Heart right ventricle (tissue), 16 donors: ENCODE measurements around the gene KHDRBS2. TPM values are rescaled to one million over a fixed set of nuclear protein-coding genes. Genes with fewer than 3 reads are reported as not detected.

Experiments used
- ATAC-seq, 8 donors: fragments of 200-7000 bp; cut with Tn5 transposase; one replicate each; pipeline ENCODE4 v1.9.1; 2020; ENCODE audit warnings: mild to moderate bottlenecking in 8 of 8, moderate library complexity in 8 of 8, moderate number of reproducible peaks in 1 of 8
- DNase-seq, 2 donors: peaks; one replicate each; pipeline ENCODE4 v3.0.0-alpha.2; 2020
- H3K27ac ChIP-seq, 10 donors: fragments of 200-600 bp; sonication (generic) in 2 of 10; one replicate each; pipeline versions ENCODE4 v1.5.0 to v1.8.0; 2020 to 2022; ENCODE audit warnings: mild to moderate bottlenecking in 3 of 10
- H3K27me3 ChIP-seq, 7 donors: fragments of 200-600 bp; one replicate each; pipeline ENCODE4 v1.8.0; 2021 to 2022; ENCODE audit warnings: mild to moderate bottlenecking in 2 of 7
- H3K36me3 ChIP-seq, 9 donors: fragments of 200-600 bp; sonication (generic) in 1 of 9; one replicate each; pipeline versions ENCODE4 v1.5.0 to v1.8.0; 2020 to 2022; ENCODE audit warnings: mild to moderate bottlenecking in 2 of 9
- H3K4me1 ChIP-seq, 9 donors: fragments of 200-600 bp; sonication (generic) in 1 of 9; one replicate each; pipeline versions ENCODE4 v1.5.0 to v1.8.0; 2020 to 2022; ENCODE audit warnings: mild to moderate bottlenecking in 4 of 9
- H3K4me3 ChIP-seq, 10 donors: fragments of 200-600 bp; sonication (generic) in 2 of 10; one replicate each; pipeline versions ENCODE4 v1.5.0 to v1.8.0; 2020 to 2022; ENCODE audit warnings: mild to moderate bottlenecking in 7 of 10, moderate library complexity in 2 of 10
- H3K9me3 ChIP-seq, 11 donors: fragments of 200-600 bp in 10 of 11; sonication (generic) in 2 of 11; one replicate each; pipeline versions ENCODE4 v1.5.0 to v1.8.0; 2013 to 2022; ENCODE audit warnings: mild to moderate bottlenecking in 2 of 11, control low read depth in 1 of 11, moderate library complexity in 1 of 11
- WGBS, 2 donors: extraction: QIAGEN DNeasy Blood & Tissue Kit; methylation state at CpG; one replicate each; pipeline ENCODE4 v1.1.7; 2013; ENCODE audit warnings: inconsistent platforms in 1 of 2; 5-methylcytosine and 5-hydroxymethylcytosine counted together
- intact Hi-C, 10 donors: fragments of 100-400 bp; cut with DNase I; formaldehyde crosslinking; loops; one replicate each; pipeline versions ENCODE4 v1.11.1 to v1.14.2; 2022
- polyA plus RNA-seq, 2 donors: library from polyadenylated mRNA; stranded (reverse); fragments of 200-250 nt; gene quantifications; one replicate each; pipeline ENCODE4 v1.2.3, GENCODE V29; 2013
- total RNA-seq, 10 donors: library from RNA; stranded (reverse); fragmentation: NEBNext Ultra II Directional in 3 of 10; extraction: Animal tissue kit (Norgen Biotek cat#: 25700) in 3 of 10; gene quantifications; one replicate each; pipeline versions ENCODE4 v1.2.1 to v1.2.4, GENCODE V29; 2021 to 2023
- TF ChIP-seq, protein P1 (sequence below), 9 donors: fragments of 200-600 bp; sonication (generic) in 2 of 9; IDR thresholded peaks; one replicate each; pipeline versions ENCODE4 v1.5.0 to v1.8.0; 2021 to 2022; ENCODE audit warnings: antibody characterized with exemption in 9 of 9, mild to moderate bottlenecking in 5 of 9, moderate library complexity in 1 of 9
- donor health status: Arrhythmogenic right ventricular cardiomyopathy.
- donor health status: ischemic (EF 13 %, LVEDD 7.1; RV severe dilation, severe dysfunction).
- donor health status: healthy with polysubstance abuse.
- donor health status: DM: no; HTN: yes; CAD: no.
- donor health status: DM: no; HTN: no; CAD: no.
- donor health status: ischemic (EF 25% LVEDD 6.9; RV normal size, moderate dysfunction).
- donor health status: ischemic (EF 25% LVEDD 5.7; RV mildly dilated, moderate dysfunction).
- donor health status: healthy.
- donor health status: DM: yes; HTN: yes; CAD: no.
- donor health status: Ischemic cardiomyopathy.
- donor health status: ischemic (EF 35%, LVEDD 5.7; RV mildly dilated, moderate dysfunction).
- donor health status: nonischemic (EF 11% LVEDD 7.7; RV severe dilation, severe dysfunction).
- donor health status: DM: yes; HTN: yes; CAD: no.
- donor health status: PGD.
- donor health status: ischemic (EF 29% LVEDD 5.4; RV normal size, mild dysfunction).
- donor health status: nonischemic (EF 23%, LVEDD 6.1; RV moderate dilation, normal function).

KHDRBS2 gene
- total and polyA plus RNA-seq, 12 donors: 0.09 to 0.15 (median 0.14) TPM; not detected in 9

DNA sequence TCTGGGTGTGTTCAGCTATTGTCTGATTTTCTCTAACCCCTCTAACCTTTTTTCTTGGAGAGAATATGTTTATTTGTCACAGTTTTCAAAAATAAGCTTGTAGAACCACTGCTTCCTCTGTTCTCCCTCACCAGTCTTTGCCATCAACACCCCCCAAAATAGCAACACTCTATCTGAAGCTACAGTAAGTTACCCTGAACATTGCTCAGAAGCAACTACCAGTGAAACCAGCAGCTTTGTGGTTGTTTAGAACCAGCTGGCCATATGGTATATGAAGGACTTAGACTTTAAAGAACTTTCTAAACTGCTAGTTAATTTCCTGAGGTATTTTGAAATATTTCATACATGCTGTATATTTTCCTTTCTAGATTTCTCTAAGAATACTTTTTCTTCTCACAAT, 242.9 kb downstream of the KHDRBS2 start:
- DNase-seq (no peak), ATAC-seq (no peak)
- Histone ChIP-seq H3K27me3 (no peaks in the 10 kb centered on the region), H3K27ac (no peak overlapping the region), H3K36me3 (no peaks in the 10 kb centered on the region), H3K9me3 (peaks cover 0 to 3% (median 0%) of the 10 kb centered on the region in 11 donors), H3K4me3 (no peak overlapping the region), H3K4me1 (no peaks in the 10 kb centered on the region)
- intact Hi-C loops: no loop called here
- TF ChIP-seq, protein P1, sequence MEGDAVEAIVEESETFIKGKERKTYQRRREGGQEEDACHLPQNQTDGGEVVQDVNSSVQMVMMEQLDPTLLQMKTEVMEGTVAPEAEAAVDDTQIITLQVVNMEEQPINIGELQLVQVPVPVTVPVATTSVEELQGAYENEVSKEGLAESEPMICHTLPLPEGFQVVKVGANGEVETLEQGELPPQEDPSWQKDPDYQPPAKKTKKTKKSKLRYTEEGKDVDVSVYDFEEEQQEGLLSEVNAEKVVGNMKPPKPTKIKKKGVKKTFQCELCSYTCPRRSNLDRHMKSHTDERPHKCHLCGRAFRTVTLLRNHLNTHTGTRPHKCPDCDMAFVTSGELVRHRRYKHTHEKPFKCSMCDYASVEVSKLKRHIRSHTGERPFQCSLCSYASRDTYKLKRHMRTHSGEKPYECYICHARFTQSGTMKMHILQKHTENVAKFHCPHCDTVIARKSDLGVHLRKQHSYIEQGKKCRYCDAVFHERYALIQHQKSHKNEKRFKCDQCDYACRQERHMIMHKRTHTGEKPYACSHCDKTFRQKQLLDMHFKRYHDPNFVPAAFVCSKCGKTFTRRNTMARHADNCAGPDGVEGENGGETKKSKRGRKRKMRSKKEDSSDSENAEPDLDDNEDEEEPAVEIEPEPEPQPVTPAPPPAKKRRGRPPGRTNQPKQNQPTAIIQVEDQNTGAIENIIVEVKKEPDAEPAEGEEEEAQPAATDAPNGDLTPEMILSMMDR (IDR thresholded peaks at IDR 0.05): no peak

DNA sequence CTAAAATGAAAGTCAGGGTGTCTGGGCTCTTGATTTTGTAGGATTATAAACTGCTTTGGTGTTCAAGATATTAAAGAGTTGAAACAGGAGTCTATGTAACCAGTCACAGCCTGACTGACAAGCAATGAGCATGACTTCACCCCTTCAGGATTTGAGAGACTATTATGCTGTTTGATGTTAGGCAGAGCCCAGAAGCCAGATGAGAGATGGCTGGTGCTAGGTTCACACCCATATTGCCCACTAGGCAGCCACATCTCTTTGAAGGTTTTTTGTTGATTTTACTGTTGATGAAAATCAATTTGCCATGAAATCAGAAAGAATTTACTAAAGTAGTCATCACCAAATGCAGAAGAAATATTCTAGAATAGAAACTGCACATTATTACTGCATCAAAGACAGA, 243.6 kb downstream of the KHDRBS2 start:
- peaks cover 0 to 4% (median 0%) of the 10 kb centered on the region in 11 donors for H3K9me3 ChIP-seq
- no peaks in the 10 kb centered on the region for H3K36me3 ChIP-seq
- ATAC-seq: no peak
- no peak overlapping the region for H3K27ac ChIP-seq
- H3K4me1 ChIP-seq: no peaks in the 10 kb centered on the region
- H3K27me3 ChIP-seq: no peaks in the 10 kb centered on the region
- DNase-seq: no peak
- intact Hi-C loops: no loop called here
- TF ChIP-seq, protein P1 (IDR thresholded peaks at IDR 0.05): no peak
- no peak overlapping the region for H3K4me3 ChIP-seq

DNA sequence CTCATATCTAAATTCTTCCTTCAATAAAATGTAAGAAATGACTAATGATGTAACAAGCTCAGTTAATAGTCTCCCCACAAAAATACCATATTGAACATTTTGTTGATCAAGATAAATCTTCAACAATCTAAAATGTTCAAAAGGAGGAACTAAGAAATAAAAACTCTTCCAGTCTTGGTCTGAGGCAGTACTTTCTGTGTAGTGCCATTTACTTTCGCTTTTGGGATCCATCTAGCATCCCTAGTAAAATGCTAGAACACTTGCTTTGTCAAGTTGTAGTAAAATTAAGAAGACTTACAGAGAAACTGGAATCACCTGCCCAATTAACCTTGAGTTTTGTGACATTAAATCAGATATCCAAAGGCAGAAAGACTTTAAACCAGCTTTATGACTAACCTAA, 246.4 kb downstream of the KHDRBS2 start:
- Histone ChIP-seq H3K27ac (no peak overlapping the region), H3K4me1 (no peaks in the 10 kb centered on the region), H3K9me3 (peaks cover 0 to 10% (median 0%) of the 10 kb centered on the region in 11 donors), H3K36me3 (no peaks in the 10 kb centered on the region), H3K4me3 (no peak overlapping the region), H3K27me3 (no peaks in the 10 kb centered on the region)
- WGBS, 2 donors: 82 to 89% methylated on average over 1 of the region's 1 CpG
- intact Hi-C loops: no loop called here
- no peak for DNase-seq
- ATAC-seq: no peak
- TF ChIP-seq, protein P1 (IDR thresholded peaks at IDR 0.05): no peak

DNA sequence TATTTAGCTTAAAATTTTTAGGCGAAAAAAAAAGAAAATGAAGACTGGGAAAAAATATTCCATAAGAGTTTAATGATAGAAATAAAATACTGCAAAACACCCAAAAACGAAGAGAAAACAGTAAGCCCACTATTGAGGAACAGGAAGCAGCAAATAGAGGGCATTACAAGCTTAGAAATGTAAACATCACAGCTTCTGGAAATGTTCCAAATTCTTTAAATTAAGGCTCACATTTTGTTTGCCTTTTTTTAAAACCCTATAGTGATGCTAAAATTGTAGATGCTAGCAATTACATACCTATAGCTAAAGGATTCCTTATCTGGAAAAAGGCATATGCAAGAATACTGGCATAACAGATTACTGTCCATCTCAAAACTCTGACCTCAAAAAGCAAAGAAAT, 248.6 kb downstream of the KHDRBS2 start:
- no peaks in the 10 kb centered on the region for H3K36me3 ChIP-seq
- WGBS, 2 donors: 54 to 56% methylated on average over 2 of the region's 2 CpGs
- H3K27ac ChIP-seq: no peak overlapping the region
- H3K4me1 ChIP-seq: no peaks in the 10 kb centered on the region
- TF ChIP-seq, protein P1 (IDR thresholded peaks at IDR 0.05): no peak
- H3K4me3 ChIP-seq: no peak overlapping the region
- intact Hi-C loops: no loop called here
- ATAC-seq: no peak
- no peak for DNase-seq
- H3K9me3 ChIP-seq: peaks cover 0 to 26% (median 0%) of the 10 kb centered on the region in 11 donors
- H3K27me3 ChIP-seq: no peaks in the 10 kb centered on the region

DNA sequence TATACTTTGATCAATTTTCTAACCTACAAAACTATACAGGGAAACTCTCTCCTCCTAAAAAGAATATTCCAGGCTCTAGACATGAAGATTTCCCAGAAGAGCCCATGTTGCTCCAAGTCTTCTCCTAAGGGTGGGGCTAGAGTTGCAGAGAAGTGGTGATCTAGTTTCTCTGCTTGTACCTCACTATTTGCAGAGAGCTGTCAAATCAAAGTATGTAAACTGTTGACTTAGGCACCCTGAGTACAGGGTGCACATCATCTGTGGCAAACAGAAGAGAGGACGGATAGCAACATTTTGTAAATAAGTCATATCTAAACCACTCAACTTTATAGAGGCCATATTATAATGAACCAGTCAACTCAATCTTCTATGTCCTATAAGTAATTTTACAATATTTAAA, 250.1 kb downstream of the KHDRBS2 start:
- Histone ChIP-seq H3K27me3 (no peaks in the 10 kb centered on the region), H3K4me1 (no peaks in the 10 kb centered on the region), H3K9me3 (peaks cover 0 to 26% (median 0%) of the 10 kb centered on the region in 11 donors), H3K36me3 (no peaks in the 10 kb centered on the region), H3K27ac (no peak overlapping the region), H3K4me3 (no peak overlapping the region)
- ATAC-seq (no peak), DNase-seq (no peak)
- WGBS, 2 donors: 81 to 97% methylated on average over 1 of the region's 1 CpG
- TF ChIP-seq, protein P1 (IDR thresholded peaks at IDR 0.05): no peak
- intact Hi-C loops: no loop called here
